ENCODE measurements around the gene PAK2. TPM values are rescaled to one million over a fixed set of nuclear protein-coding genes. Genes with fewer than 3 reads are reported as not detected.
A peak's percentile ranks its signal among the peaks of the same experiment; 100 is the strongest.
"Not testable (repeated sequence)": the region's sequence is repeated elsewhere in the genome, so short reads cannot be mapped to it uniquely, and the experiment has no call there.

PAK2 gene
- total RNA-seq, 2 experiments from 2014 or later, result 98.4 to 101 TPM

DNA sequence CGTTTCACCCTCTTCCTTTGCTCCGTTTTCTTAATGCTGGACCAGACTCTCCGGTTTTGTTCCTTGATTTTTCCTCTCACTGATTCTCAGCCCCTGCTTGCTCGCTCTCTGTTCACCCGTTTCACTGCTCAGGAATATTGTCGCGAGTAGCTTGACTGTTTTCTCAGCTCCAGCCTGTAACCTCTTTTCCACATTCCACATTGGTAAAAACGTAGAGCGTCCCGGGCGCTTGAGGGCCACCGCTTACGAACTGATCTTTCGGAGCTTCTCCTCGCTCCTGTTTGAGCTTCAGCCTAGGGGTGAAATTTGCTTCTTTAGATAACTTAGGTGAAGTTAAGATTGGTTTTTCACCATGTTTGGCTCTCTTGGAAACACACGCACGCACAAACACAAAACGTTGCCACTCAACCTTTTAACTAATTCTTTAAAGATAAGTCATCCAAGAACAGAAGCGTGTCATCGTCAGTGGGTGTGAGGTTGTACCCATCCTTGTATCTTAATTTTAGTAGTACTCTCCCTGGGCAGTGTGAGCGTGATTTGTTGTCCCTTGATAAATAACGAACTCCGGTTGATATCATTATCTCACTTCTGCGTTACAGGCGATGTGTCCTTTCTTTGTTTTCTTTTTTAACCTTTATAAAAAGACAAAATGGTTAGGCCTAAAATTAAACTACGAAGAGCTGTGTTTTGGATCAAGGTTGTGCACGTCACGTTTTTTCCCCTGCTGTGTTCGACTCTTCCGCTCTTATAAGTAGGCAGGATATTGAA, 1.0 kb downstream of the PAK2 start:
- DNase-seq, result peak; percentile 66
- intact Hi-C loops (cut with micrococcal nuclease), result loop anchor here (1.0 to 5.0 kb wide), 6 partner anchors 13 to 202 kb away; partner anchors contain the start of genes CEP19, NCBP2 and PIGX
- ChIA-PET POLR2A (interaction anchor here (0.6 to 3.2 kb wide), 11 partner anchors 12 to 202 kb away, joined by 3 to 28 read pairs (median 4); partner anchors contain the start of genes CEP19, NCBP2, PIGX and SENP5), CTCF (interaction anchor here (1.1 to 1.2 kb wide), 2 partner anchors 131 to 229 kb away, joined by 3 read pairs; no protein-coding TSS in a partner anchor)
- Mint-ChIP-seq H3K27me3 (no peaks in the 10 kb centered on the region), H3K4me3 (peak overlapping the region; percentile 98), H3K27ac (peak overlapping the region; percentile 96), H3K36me3 (peaks cover 18% of the 10 kb centered on the region), H3K4me1 (ENCODE audit: low read depth) (peaks cover 29% of the 10 kb centered on the region), H3K9me3 (no peaks in the 10 kb centered on the region)

GRCh38 chr3:196741249-196741889, 1.7 kb downstream of the PAK2 start:
- Mint-ChIP-seq H3K4me3 (peak overlapping the region; percentile 98), H3K27me3 (no peaks in the 10 kb centered on the region), H3K4me1 (ENCODE audit: low read depth) (peaks cover 32% of the 10 kb centered on the region), H3K27ac (peak overlapping the region; percentile 96), H3K9me3 (no peaks in the 10 kb centered on the region), H3K36me3 (peaks cover 23% of the 10 kb centered on the region)
- POLR2A ChIA-PET, result interaction anchor here (0.6 to 3.2 kb wide), 6 partner anchors 11 to 135 kb away, joined by 3 to 28 read pairs (median 4); partner anchors contain the start of genes CEP19 and PIGX
- CTCF ChIA-PET, result no interaction called here
- intact Hi-C loops (cut with micrococcal nuclease), result loop anchor here (1.0 to 5.0 kb wide), 4 partner anchors 14 to 201 kb away; partner anchors contain the start of gene NCBP2
- no peak for DNase-seq

GRCh38 chr3:196743569-196743968, 3.9 kb downstream of the PAK2 start:
- peaks cover 29% of the 10 kb centered on the region for H3K36me3 Mint-ChIP-seq
- CTCF ChIA-PET, H3K27me3 Mint-ChIP-seq, H3K27ac Mint-ChIP-seq, H3K9me3 Mint-ChIP-seq, H3K4me3 Mint-ChIP-seq, POLR2A ChIA-PET, DNase-seq: not testable (repeated sequence)
- H3K4me1 Mint-ChIP-seq (ENCODE audit: low read depth), result peaks cover 43% of the 10 kb centered on the region
- intact Hi-C loops (cut with micrococcal nuclease), result loop anchor here (5.0 kb wide), 1 partner anchor 59 kb away; no protein-coding TSS in a partner anchor

DNA sequence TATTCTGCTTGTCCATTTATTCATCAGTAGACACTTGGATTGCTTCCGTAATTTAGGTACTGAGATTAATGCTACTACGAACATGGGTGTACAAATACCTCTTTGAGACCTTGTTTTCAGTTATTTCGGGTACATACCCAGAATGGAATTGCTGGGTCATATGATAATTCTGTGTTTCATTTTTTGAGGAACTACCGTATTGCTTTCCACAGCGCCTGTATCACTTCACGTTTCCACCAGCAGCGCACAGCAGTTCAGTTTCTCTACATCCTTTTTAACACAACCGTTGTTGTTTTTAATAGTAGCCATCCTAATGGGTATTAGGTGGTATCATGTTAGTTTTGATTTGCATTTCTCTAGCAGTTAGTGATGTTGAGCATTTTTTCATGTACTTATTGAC, 9.5 kb downstream of the PAK2 start:
- peaks cover 6% of the 10 kb centered on the region for H3K9me3 Mint-ChIP-seq
- H3K27me3 Mint-ChIP-seq, result no peaks in the 10 kb centered on the region
- ChIA-PET POLR2A (no interaction called here), CTCF (no interaction called here)
- no peak overlapping the region for H3K27ac Mint-ChIP-seq
- no peak overlapping the region for H3K4me3 Mint-ChIP-seq
- peaks cover 35% of the 10 kb centered on the region for H3K36me3 Mint-ChIP-seq
- intact Hi-C loops (cut with micrococcal nuclease), result no loop called here
- peaks cover 51% of the 10 kb centered on the region for H3K4me1 Mint-ChIP-seq (ENCODE audit: low read depth)
- DNase-seq, result no peak

- H3K9me3 Mint-ChIP-seq, result peaks cover 18% of the 10 kb centered on the region
- H3K4me1 Mint-ChIP-seq (ENCODE audit: low read depth), result peaks cover 59% of the 10 kb centered on the region
- peaks cover 53% of the 10 kb centered on the region for H3K36me3 Mint-ChIP-seq
- H3K4me3 Mint-ChIP-seq, result no peak overlapping the region
- H3K27ac Mint-ChIP-seq, result no peak overlapping the region
- POLR2A ChIA-PET, result no interaction called here
- no peaks in the 10 kb centered on the region for H3K27me3 Mint-ChIP-seq
- CTCF ChIA-PET, result no interaction called here
- intact Hi-C loops (cut with micrococcal nuclease), result no loop called here
- DNase-seq, result no peak
Measured at GRCh38 chr3:196753201-196753600, 13.5 kb downstream of the PAK2 start.

- ChIA-PET POLR2A (no interaction called here), CTCF (no interaction called here)
- DNase-seq, result no peak
- peaks cover 49% of the 10 kb centered on the region for H3K4me1 Mint-ChIP-seq (ENCODE audit: low read depth)
- no peaks in the 10 kb centered on the region for H3K27me3 Mint-ChIP-seq
- peak overlapping the region; percentile 6 for H3K27ac Mint-ChIP-seq
- intact Hi-C loops (cut with micrococcal nuclease), result no loop called here
- H3K9me3 Mint-ChIP-seq, result peaks cover 18% of the 10 kb centered on the region
- H3K36me3 Mint-ChIP-seq, result peaks cover 43% of the 10 kb centered on the region
- H3K4me3 Mint-ChIP-seq, result no peak overlapping the region
Measured at GRCh38 chr3:196754091-196754981, 14.7 kb downstream of the PAK2 start.

GRCh38 chr3:196756732-196757131, 17.1 kb downstream of the PAK2 start:
- intact Hi-C loops (cut with micrococcal nuclease), result no loop called here
- Mint-ChIP-seq H3K9me3 (peaks cover 18% of the 10 kb centered on the region), H3K4me1 (ENCODE audit: low read depth) (peaks cover 42% of the 10 kb centered on the region), H3K27ac (peak overlapping the region; percentile 21), H3K27me3 (no peaks in the 10 kb centered on the region), H3K36me3 (peaks cover 41% of the 10 kb centered on the region), H3K4me3 (no peak overlapping the region)
- ChIA-PET POLR2A (interaction anchor here (1.2 kb wide), 1 partner anchor 16 kb away, joined by 4 read pairs; no protein-coding TSS in a partner anchor), CTCF (no interaction called here)
- no peak for DNase-seq

DNA sequence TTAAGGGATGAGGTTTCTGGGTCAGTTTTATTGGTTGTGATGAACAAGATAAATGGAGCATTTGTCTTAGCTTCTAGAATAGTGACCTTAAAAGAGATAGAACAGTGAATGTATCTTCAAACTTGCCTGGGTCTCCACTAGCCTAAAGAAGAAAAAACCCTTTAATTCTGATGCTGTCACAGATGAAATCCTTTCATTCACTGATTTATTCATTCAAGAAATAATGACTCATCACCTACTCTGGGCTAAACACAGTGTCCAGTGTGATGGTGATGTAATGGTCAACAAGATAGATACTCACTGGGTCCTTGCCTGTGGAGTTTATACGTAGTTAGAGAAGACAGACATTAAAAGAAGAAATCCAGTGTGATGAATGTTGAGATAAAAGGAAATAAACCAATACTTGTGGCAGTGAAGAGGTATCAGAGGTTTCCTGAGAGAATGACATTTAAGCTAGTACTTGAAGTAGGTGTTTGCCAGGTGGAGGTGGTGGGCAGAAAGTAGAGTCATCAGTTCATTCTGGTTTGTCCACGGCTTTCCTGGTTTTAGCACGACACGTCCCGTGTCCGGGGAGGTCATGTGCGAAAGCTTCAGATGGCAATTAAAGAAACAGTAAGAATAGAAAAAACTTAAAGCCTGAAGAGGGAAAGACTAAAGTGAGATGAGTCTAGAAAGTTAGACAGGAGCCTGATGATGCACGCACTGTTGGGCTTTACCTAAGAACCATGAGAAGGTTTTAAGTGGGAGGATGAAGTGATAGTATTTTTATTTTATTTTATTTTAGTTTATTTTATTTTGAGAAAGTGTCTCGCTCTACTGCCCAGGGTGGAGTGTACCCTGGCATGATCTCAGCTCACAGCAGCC, 18.5 kb downstream of the PAK2 start:
- intact Hi-C loops (cut with micrococcal nuclease), result no loop called here
- Mint-ChIP-seq H3K27me3 (no peaks in the 10 kb centered on the region), H3K27ac (peak overlapping the region; percentile 66), H3K9me3 (peaks cover 18% of the 10 kb centered on the region), H3K4me3 (no peak overlapping the region), H3K36me3 (peaks cover 41% of the 10 kb centered on the region), H3K4me1 (ENCODE audit: low read depth) (peaks cover 42% of the 10 kb centered on the region)
- ChIA-PET POLR2A (interaction anchor here (0.8 kb wide), 1 partner anchor 18 kb away, joined by 3 read pairs; the partner anchor contains the start of gene PAK2), CTCF (no interaction called here)
- peak; percentile 29 for DNase-seq

- intact Hi-C loops (cut with micrococcal nuclease), result no loop called here
- CTCF ChIA-PET, result no interaction called here
- H3K27ac Mint-ChIP-seq, result no peak overlapping the region
Measured at GRCh38 chr3:196763179-196763578, 23.5 kb downstream of the PAK2 start.

GRCh38 chr3:196765454-196765853, 25.8 kb downstream of the PAK2 start:
- no peak for DNase-seq
- intact Hi-C loops (cut with micrococcal nuclease), result no loop called here
- POLR2A ChIA-PET, result interaction anchor here (0.6 kb wide), 1 partner anchor 14 kb away, joined by 3 read pairs; no protein-coding TSS in a partner anchor
- Mint-ChIP-seq H3K36me3 (peaks cover 9% of the 10 kb centered on the region), H3K4me1 (ENCODE audit: low read depth) (peaks cover 18% of the 10 kb centered on the region), H3K4me3 (no peak overlapping the region), H3K27me3 (no peaks in the 10 kb centered on the region), H3K9me3 (no peaks in the 10 kb centered on the region), H3K27ac (no peak overlapping the region)
- CTCF ChIA-PET, result no interaction called here

More at GRCh38 chr3:196763179-196763578, 23.5 kb downstream of the PAK2 start:
- H3K4me1 Mint-ChIP-seq (ENCODE audit: low read depth), result peaks cover 17% of the 10 kb centered on the region
- H3K4me3 Mint-ChIP-seq, result no peak overlapping the region
- H3K9me3 Mint-ChIP-seq, result no peaks in the 10 kb centered on the region
- POLR2A ChIA-PET, result no interaction called here
- peaks cover 11% of the 10 kb centered on the region for H3K36me3 Mint-ChIP-seq
- no peaks in the 10 kb centered on the region for H3K27me3 Mint-ChIP-seq
- no peak for DNase-seq

DNA sequence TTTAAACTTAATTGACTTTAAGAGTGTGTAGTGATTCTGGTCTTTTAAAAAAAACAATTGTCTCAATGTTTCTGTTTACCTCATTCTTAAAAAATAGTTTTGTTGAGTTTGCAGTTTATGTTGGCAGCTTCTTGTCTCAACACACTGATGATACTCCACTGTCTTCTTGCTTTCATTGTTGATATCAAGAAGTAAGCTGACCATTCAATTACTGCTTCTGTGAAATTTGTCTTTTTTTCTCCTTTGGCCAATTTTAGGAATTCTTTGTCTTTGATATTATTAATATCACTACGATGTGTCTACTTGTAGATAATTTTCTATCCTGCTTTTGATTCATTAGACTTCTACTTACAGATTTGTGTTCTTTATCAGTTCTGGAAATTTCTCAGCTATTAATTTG, 31.4 kb downstream of the PAK2 start:
- CTCF ChIA-PET, result interaction anchor here (0.8 to 1.7 kb wide), 2 partner anchors 199 to 248 kb away, joined by 3 to 4 read pairs; no protein-coding TSS in a partner anchor
- intact Hi-C loops (cut with micrococcal nuclease), result no loop called here
- Mint-ChIP-seq H3K4me3 (no peak overlapping the region), H3K27ac (no peak overlapping the region), H3K9me3 (no peaks in the 10 kb centered on the region), H3K4me1 (ENCODE audit: low read depth) (peaks cover 54% of the 10 kb centered on the region), H3K36me3 (peaks cover 11% of the 10 kb centered on the region), H3K27me3 (no peaks in the 10 kb centered on the region)
- DNase-seq, result no peak
- POLR2A ChIA-PET, result interaction anchor here (0.5 kb wide), 1 partner anchor 104 kb away, joined by 4 read pairs; no protein-coding TSS in a partner anchor
